ENCODE measurements around the gene TSFM. TPM values are rescaled to one million over a fixed set of nuclear protein-coding genes. Genes with fewer than 3 reads are reported as not detected.
"Not testable (repeated sequence)": the region's sequence is repeated elsewhere in the genome, so short reads cannot be mapped to it uniquely, and the experiment has no call there.

Gene TSFM
- total RNA-seq, 1 donor from 2014 or later = 17.9 TPM

GRCh38 chr12:57771236-57771872 is 11.2 kb upstream of the TSFM start:
- DNase-seq (ENCODE audit: extremely low spot score in 2 of 2) = no peak
- peaks cover 30% of the 10 kb centered on the region for H3K4me1 ChIP-seq
- no peaks in the 10 kb centered on the region for H3K9me3 ChIP-seq
- intact Hi-C loops (cut with DNase I) = loop anchor here (10.0 kb wide), 1 partner anchor 63 kb away; no protein-coding TSS in a partner anchor
- TF ChIP-seq, protein P1, sequence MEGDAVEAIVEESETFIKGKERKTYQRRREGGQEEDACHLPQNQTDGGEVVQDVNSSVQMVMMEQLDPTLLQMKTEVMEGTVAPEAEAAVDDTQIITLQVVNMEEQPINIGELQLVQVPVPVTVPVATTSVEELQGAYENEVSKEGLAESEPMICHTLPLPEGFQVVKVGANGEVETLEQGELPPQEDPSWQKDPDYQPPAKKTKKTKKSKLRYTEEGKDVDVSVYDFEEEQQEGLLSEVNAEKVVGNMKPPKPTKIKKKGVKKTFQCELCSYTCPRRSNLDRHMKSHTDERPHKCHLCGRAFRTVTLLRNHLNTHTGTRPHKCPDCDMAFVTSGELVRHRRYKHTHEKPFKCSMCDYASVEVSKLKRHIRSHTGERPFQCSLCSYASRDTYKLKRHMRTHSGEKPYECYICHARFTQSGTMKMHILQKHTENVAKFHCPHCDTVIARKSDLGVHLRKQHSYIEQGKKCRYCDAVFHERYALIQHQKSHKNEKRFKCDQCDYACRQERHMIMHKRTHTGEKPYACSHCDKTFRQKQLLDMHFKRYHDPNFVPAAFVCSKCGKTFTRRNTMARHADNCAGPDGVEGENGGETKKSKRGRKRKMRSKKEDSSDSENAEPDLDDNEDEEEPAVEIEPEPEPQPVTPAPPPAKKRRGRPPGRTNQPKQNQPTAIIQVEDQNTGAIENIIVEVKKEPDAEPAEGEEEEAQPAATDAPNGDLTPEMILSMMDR (IDR thresholded peaks at IDR 0.05) = no peak
- no peak for TF ChIP-seq POLR2AphosphoS5 (IDR thresholded peaks at IDR 0.05; ENCODE audit: insufficient read depth in 1 of 2, low read depth in 1 of 2)
- no peak for TF ChIP-seq POLR2A (IDR thresholded peaks at IDR 0.05)
- peak overlapping the region; percentile 81 to 96 for H3K4me3 ChIP-seq
- no peaks in the 10 kb centered on the region for H3K27me3 ChIP-seq
- H3K27ac ChIP-seq = peak overlapping the region; percentile 88
- peaks cover 0 to 7% of the 10 kb centered on the region in 2 donors for H3K36me3 ChIP-seq

GRCh38 chr12:57771873-57772428 is 10.6 kb upstream of the TSFM start, which contains the start of gene METTL1:
TSS of gene METTL1 (minus strand) at chr12:57772105. CDS start at chr12:57772083, 22 bp downstream.
- H3K27me3 ChIP-seq = no peaks in the 10 kb centered on the region
- H3K4me3 ChIP-seq = peak within 1 kb of the TSS; percentile 81 to 96
- intact Hi-C loops (cut with DNase I) = loop anchor here (10.0 kb wide), 1 partner anchor 63 kb away; no protein-coding TSS in a partner anchor
- TF ChIP-seq POLR2AphosphoS5 (IDR thresholded peaks at IDR 0.05; ENCODE audit: insufficient read depth in 1 of 2, low read depth in 1 of 2) (peak; percentile 86 to 87), POLR2A (IDR thresholded peaks at IDR 0.05) (no peak)
- TF ChIP-seq, protein P1 (IDR thresholded peaks at IDR 0.05) = peak in 2 of 3 experiments; percentile 4 to 19
- peak within 1 kb of the TSS; percentile 88 for H3K27ac ChIP-seq
- H3K9me3 ChIP-seq = no peaks in the 10 kb centered on the region
- H3K4me1 ChIP-seq = peaks cover 24% of the 10 kb centered on the region
- peaks cover 0 to 7% of the 10 kb centered on the region in 2 donors for H3K36me3 ChIP-seq
- DNase-seq (ENCODE audit: extremely low spot score in 2 of 2) = peak in 1 of 2 donors; percentile 97

- no peaks in the 10 kb centered on the region for H3K9me3 ChIP-seq
- peak within 1 kb of the TSS; percentile 81 to 96 for H3K4me3 ChIP-seq
- peaks cover 22% of the 10 kb centered on the region for H3K4me1 ChIP-seq
- H3K27ac ChIP-seq = peak within 1 kb of the TSS; percentile 88
- TF ChIP-seq POLR2A (IDR thresholded peaks at IDR 0.05) (no peak), POLR2AphosphoS5 (IDR thresholded peaks at IDR 0.05; ENCODE audit: insufficient read depth in 1 of 2, low read depth in 1 of 2) (peak in 1 of 2 donors; percentile 47)
- no peaks in the 10 kb centered on the region for H3K27me3 ChIP-seq
- no peak for DNase-seq (ENCODE audit: extremely low spot score in 2 of 2)
- intact Hi-C loops (cut with DNase I) = loop anchor here (10.0 kb wide), 1 partner anchor 62 kb away; no protein-coding TSS in a partner anchor
- peaks cover 0 to 7% of the 10 kb centered on the region in 2 donors for H3K36me3 ChIP-seq
These were observed 9.9 kb upstream of the TSFM start, which contains the start of gene EEF1AKMT3 for GRCh38 chr12:57772429-57773322. TSS of gene EEF1AKMT3 (plus strand) at chr12:57772614. CDS start at chr12:57772725, 111 bp downstream.

DNA sequence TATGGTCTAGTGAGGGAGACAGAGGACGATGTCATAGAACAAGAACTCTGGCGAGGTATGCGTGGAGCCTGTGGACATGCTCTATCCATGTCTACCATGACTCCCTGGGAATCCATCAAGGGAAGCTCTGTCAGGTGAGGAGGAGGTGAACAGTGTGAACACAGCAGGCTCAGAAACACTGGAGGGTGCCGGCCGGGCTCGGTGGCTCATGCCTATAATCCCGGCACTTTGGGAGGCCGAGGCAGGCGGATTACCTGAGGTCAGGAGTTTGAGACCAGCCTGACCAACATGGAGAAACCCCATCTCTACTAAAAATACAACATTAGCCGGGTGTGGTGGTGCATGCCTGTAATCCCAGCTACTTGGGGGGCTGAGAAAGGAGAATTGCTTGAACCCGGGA is 8.0 kb upstream of the TSFM start:
- H3K9me3 ChIP-seq; DNase-seq (ENCODE audit: extremely low spot score in 2 of 2); H3K27ac ChIP-seq; H3K36me3 ChIP-seq; H3K27me3 ChIP-seq; H3K4me3 ChIP-seq: not testable (repeated sequence)
- intact Hi-C loops (cut with DNase I) = loop anchor here (10.0 kb wide), 1 partner anchor 60 kb away; no protein-coding TSS in a partner anchor
- H3K4me1 ChIP-seq = peaks cover 22% of the 10 kb centered on the region

DNA sequence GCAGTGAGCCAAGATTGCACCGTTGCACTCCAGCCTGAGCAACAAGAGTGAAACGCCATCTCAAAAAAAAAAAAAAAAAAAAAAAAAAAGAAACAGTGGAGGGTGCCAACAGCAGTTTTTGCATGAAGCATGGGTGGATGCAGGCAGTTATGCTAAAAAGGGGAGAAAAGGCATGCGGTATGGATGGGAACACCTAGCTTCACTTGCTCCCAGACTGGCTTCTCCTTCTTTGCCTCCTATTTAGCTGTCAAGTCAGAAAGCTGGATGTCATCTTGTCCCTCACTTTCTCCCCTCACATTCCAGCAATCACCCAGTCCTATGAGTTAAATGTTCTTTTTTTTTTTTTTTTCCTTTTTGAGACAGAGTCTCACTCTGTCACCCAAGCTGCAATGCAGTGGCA is 7.5 kb upstream of the TSFM start:
- no peaks in the 10 kb centered on the region for H3K36me3 ChIP-seq
- intact Hi-C loops (cut with DNase I) = loop anchor here (10.0 kb wide), 1 partner anchor 60 kb away; no protein-coding TSS in a partner anchor
- peaks cover 22% of the 10 kb centered on the region for H3K4me1 ChIP-seq
- TF ChIP-seq POLR2AphosphoS5 (IDR thresholded peaks at IDR 0.05; ENCODE audit: insufficient read depth in 1 of 2, low read depth in 1 of 2) (no peak), POLR2A (IDR thresholded peaks at IDR 0.05) (no peak)
- TF ChIP-seq, protein P1 (IDR thresholded peaks at IDR 0.05) = no peak
- no peak overlapping the region for H3K27ac ChIP-seq
- no peak for DNase-seq (ENCODE audit: extremely low spot score in 2 of 2)
- H3K4me3 ChIP-seq = no peak overlapping the region
- no peaks in the 10 kb centered on the region for H3K27me3 ChIP-seq
- H3K9me3 ChIP-seq = no peaks in the 10 kb centered on the region

All from vagina (tissue), 2 donors.